ENCODE results near the gene CELA2A.
"Not testable (repeated sequence)": the region's sequence is repeated elsewhere in the genome, so short reads cannot be mapped to it uniquely, and the experiment has no call there.

The CELA2A gene

GRCh38 chr1:15501208-15502032 lies 44.9 kb downstream of the CELA2A start:
- DNase-seq (ENCODE audit: low read depth), result no peak

GRCh38 chr1:15504436-15504835 lies 47.9 kb downstream of the CELA2A start:
- no peak for DNase-seq (ENCODE audit: low read depth)

GRCh38 chr1:15506831-15507230 lies 50.3 kb downstream of the CELA2A start:
- DNase-seq (ENCODE audit: low read depth), result no peak

- no peak for DNase-seq (ENCODE audit: low read depth)
These were observed 50.7 kb downstream of the CELA2A start for GRCh38 chr1:15507278-15507677.

- no peak for DNase-seq (ENCODE audit: low read depth)
These were observed 52.4 kb downstream of the CELA2A start for GRCh38 chr1:15508700-15509487.

- DNase-seq (ENCODE audit: low read depth), result no peak
These were observed 53.1 kb downstream of the CELA2A start for GRCh38 chr1:15509586-15509985.

- no peak for DNase-seq (ENCODE audit: low read depth)
These were observed 54.3 kb downstream of the CELA2A start for GRCh38 chr1:15510611-15511405.

GRCh38 chr1:15513192-15513591 lies 56.7 kb downstream of the CELA2A start:
- no peak for DNase-seq (ENCODE audit: low read depth)

GRCh38 chr1:15513919-15514318 lies 57.4 kb downstream of the CELA2A start:
- DNase-seq (ENCODE audit: low read depth), result no peak

GRCh38 chr1:15514557-15514956 lies 58.0 kb downstream of the CELA2A start:
- DNase-seq (ENCODE audit: low read depth), result not testable (repeated sequence)

GRCh38 chr1:15515022-15515663 lies 58.6 kb downstream of the CELA2A start:
- DNase-seq (ENCODE audit: low read depth), result no peak

GRCh38 chr1:15519625-15520024 lies 63.1 kb downstream of the CELA2A start:
- DNase-seq (ENCODE audit: low read depth), result no peak

GRCh38 chr1:15521206-15521906 lies 64.8 kb downstream of the CELA2A start:
- not testable (repeated sequence) for DNase-seq (ENCODE audit: low read depth)
